Heart right ventricle (tissue), 16 donors: ENCODE measurements around the gene ADAMTSL2. TPM values are rescaled to one million over a fixed set of nuclear protein-coding genes. Genes with fewer than 3 reads are reported as not detected.

Experiments
- ATAC-seq, 8 donors: fragments of 200-7000 bp; cut with Tn5 transposase; one replicate each; pipeline ENCODE4 v1.9.1; 2020; ENCODE audit warnings: mild to moderate bottlenecking in 8 of 8, moderate library complexity in 8 of 8, moderate number of reproducible peaks in 1 of 8
- DNase-seq, 2 donors: peaks; one replicate each; pipeline ENCODE4 v3.0.0-alpha.2; 2020
- H3K27ac ChIP-seq, 10 donors: fragments of 200-600 bp; sonication (generic) in 2 of 10; one replicate each; pipeline versions ENCODE4 v1.5.0 to v1.8.0; 2020 to 2022; ENCODE audit warnings: mild to moderate bottlenecking in 3 of 10
- H3K27me3 ChIP-seq, 7 donors: fragments of 200-600 bp; one replicate each; pipeline ENCODE4 v1.8.0; 2021 to 2022; ENCODE audit warnings: mild to moderate bottlenecking in 2 of 7
- H3K36me3 ChIP-seq, 9 donors: fragments of 200-600 bp; sonication (generic) in 1 of 9; one replicate each; pipeline versions ENCODE4 v1.5.0 to v1.8.0; 2020 to 2022; ENCODE audit warnings: mild to moderate bottlenecking in 2 of 9
- H3K4me1 ChIP-seq, 9 donors: fragments of 200-600 bp; sonication (generic) in 1 of 9; one replicate each; pipeline versions ENCODE4 v1.5.0 to v1.8.0; 2020 to 2022; ENCODE audit warnings: mild to moderate bottlenecking in 4 of 9
- H3K4me3 ChIP-seq, 10 donors: fragments of 200-600 bp; sonication (generic) in 2 of 10; one replicate each; pipeline versions ENCODE4 v1.5.0 to v1.8.0; 2020 to 2022; ENCODE audit warnings: mild to moderate bottlenecking in 7 of 10, moderate library complexity in 2 of 10
- H3K9me3 ChIP-seq, 11 donors: fragments of 200-600 bp in 10 of 11; sonication (generic) in 2 of 11; one replicate each; pipeline versions ENCODE4 v1.5.0 to v1.8.0; 2013 to 2022; ENCODE audit warnings: mild to moderate bottlenecking in 2 of 11, control low read depth in 1 of 11, moderate library complexity in 1 of 11
- WGBS, 2 donors: extraction: QIAGEN DNeasy Blood & Tissue Kit; methylation state at CpG; one replicate each; pipeline ENCODE4 v1.1.7; 2013; ENCODE audit warnings: inconsistent platforms in 1 of 2; 5-methylcytosine and 5-hydroxymethylcytosine counted together
- intact Hi-C, 10 donors: fragments of 100-400 bp; cut with DNase I; formaldehyde crosslinking; loops; one replicate each; pipeline versions ENCODE4 v1.11.1 to v1.14.2; 2022
- polyA plus RNA-seq, 2 donors: library from polyadenylated mRNA; stranded (reverse); fragments of 200-250 nt; gene quantifications; one replicate each; pipeline ENCODE4 v1.2.3, GENCODE V29; 2013
- total RNA-seq, 10 donors: library from RNA; stranded (reverse); fragmentation: NEBNext Ultra II Directional in 3 of 10; extraction: Animal tissue kit (Norgen Biotek cat#: 25700) in 3 of 10; gene quantifications; one replicate each; pipeline versions ENCODE4 v1.2.1 to v1.2.4, GENCODE V29; 2021 to 2023
- TF ChIP-seq, protein P1 (sequence below), 9 donors: fragments of 200-600 bp; sonication (generic) in 2 of 9; IDR thresholded peaks; one replicate each; pipeline versions ENCODE4 v1.5.0 to v1.8.0; 2021 to 2022; ENCODE audit warnings: antibody characterized with exemption in 9 of 9, mild to moderate bottlenecking in 5 of 9, moderate library complexity in 1 of 9
- donor health status: Arrhythmogenic right ventricular cardiomyopathy.
- donor health status: ischemic (EF 13 %, LVEDD 7.1; RV severe dilation, severe dysfunction).
- donor health status: healthy with polysubstance abuse.
- donor health status: DM: no; HTN: yes; CAD: no.
- donor health status: DM: no; HTN: no; CAD: no.
- donor health status: ischemic (EF 25% LVEDD 6.9; RV normal size, moderate dysfunction).
- donor health status: ischemic (EF 25% LVEDD 5.7; RV mildly dilated, moderate dysfunction).
- donor health status: healthy.
- donor health status: DM: yes; HTN: yes; CAD: no.
- donor health status: Ischemic cardiomyopathy.
- donor health status: ischemic (EF 35%, LVEDD 5.7; RV mildly dilated, moderate dysfunction).
- donor health status: nonischemic (EF 11% LVEDD 7.7; RV severe dilation, severe dysfunction).
- donor health status: DM: yes; HTN: yes; CAD: no.
- donor health status: PGD.
- donor health status: ischemic (EF 29% LVEDD 5.4; RV normal size, mild dysfunction).
- donor health status: nonischemic (EF 23%, LVEDD 6.1; RV moderate dilation, normal function).

Gene ADAMTSL2
- total and polyA plus RNA-seq, 12 donors: 2.0 to 9.1 (median 4.5) TPM

DNA sequence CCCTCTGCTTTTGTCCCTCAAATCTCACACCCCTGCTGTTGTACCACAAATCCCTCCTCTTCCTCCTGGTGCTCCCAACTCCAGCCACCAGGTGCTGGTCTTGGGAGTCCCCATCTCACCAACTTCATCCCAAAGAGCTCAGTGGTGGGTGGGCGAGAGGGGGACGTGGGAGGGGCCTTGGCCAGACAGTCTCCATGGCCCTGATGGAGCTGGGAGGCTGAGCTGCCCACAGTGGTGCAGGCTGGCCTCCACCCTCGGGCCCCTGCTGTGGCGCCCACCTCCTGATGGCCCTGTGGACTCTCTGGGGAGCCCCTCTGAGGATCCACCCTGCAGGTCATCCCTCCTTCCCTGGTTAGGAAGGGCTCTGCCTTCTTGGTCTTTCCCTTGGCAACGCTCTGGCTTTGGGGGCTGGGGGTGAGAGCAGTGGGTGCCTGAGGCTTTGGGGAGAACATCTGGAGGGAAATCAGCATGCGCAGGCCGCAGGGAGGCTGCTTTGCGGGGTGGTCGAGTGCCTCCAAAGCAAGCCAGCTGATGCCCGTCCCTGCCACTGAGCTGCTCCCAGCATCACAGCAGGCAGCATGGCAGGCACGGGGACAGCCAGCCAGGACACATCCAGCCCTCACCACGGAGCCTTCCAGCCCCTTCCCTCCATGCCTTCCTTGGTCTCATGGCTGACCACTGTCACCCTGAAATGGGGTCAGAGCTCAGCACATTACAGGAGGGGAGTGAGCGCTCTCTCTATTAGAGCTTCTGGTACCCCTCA lies 82.3 kb downstream of the ADAMTSL2 start:
- intact Hi-C loops: loop anchor here in 1 of 10 donors (10.0 kb wide), 1 partner anchor 108 kb away; no protein-coding TSS in a partner anchor
- no peaks in the 10 kb centered on the region for H3K36me3 ChIP-seq
- H3K9me3 ChIP-seq: no peaks in the 10 kb centered on the region
- ATAC-seq (no peak), DNase-seq (no peak)
- no peak overlapping the region for H3K27ac ChIP-seq
- TF ChIP-seq, protein P1, sequence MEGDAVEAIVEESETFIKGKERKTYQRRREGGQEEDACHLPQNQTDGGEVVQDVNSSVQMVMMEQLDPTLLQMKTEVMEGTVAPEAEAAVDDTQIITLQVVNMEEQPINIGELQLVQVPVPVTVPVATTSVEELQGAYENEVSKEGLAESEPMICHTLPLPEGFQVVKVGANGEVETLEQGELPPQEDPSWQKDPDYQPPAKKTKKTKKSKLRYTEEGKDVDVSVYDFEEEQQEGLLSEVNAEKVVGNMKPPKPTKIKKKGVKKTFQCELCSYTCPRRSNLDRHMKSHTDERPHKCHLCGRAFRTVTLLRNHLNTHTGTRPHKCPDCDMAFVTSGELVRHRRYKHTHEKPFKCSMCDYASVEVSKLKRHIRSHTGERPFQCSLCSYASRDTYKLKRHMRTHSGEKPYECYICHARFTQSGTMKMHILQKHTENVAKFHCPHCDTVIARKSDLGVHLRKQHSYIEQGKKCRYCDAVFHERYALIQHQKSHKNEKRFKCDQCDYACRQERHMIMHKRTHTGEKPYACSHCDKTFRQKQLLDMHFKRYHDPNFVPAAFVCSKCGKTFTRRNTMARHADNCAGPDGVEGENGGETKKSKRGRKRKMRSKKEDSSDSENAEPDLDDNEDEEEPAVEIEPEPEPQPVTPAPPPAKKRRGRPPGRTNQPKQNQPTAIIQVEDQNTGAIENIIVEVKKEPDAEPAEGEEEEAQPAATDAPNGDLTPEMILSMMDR (IDR thresholded peaks at IDR 0.05): no peak
- peaks cover 0 to 88% (median 73%) of the 10 kb centered on the region in 7 donors for H3K27me3 ChIP-seq
- no peaks in the 10 kb centered on the region for H3K4me1 ChIP-seq
- 78 to 81% methylated on average over 13 of the region's 13 CpGs for WGBS, 2 donors
- no peak overlapping the region for H3K4me3 ChIP-seq

DNA sequence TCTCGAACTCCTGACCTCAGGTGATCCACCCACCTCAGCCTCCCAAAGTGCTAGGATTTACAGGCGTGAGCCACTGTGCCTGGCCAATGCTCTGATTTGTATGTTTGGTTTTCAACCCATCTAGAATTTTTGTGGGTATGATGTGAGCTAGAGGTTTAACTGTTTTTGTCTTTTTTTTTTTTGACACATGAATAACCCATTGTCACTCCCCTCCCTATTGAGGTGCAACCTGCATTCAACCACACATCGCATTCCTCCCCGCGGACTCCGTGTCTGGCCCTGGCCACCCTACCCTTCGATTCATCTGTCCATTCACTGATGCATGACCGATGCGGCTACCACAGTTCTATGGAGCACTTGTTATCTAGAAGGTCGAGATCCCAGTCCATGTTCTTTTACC lies 84.2 kb downstream of the ADAMTSL2 start:
- intact Hi-C loops: loop anchor here in 1 of 10 donors (10.0 kb wide), 1 partner anchor 106 kb away; no protein-coding TSS in a partner anchor
- WGBS, 2 donors: 86 to 88% methylated on average over 10 of the region's 10 CpGs
- Histone ChIP-seq H3K9me3 (no peaks in the 10 kb centered on the region), H3K27me3 (peaks cover 0 to 92% (median 76%) of the 10 kb centered on the region in 7 donors), H3K36me3 (no peaks in the 10 kb centered on the region), H3K27ac (no peak overlapping the region), H3K4me3 (no peak overlapping the region), H3K4me1 (no peaks in the 10 kb centered on the region)
- ATAC-seq: no peak
- DNase-seq: no peak
- TF ChIP-seq, protein P1 (IDR thresholded peaks at IDR 0.05): no peak

DNA sequence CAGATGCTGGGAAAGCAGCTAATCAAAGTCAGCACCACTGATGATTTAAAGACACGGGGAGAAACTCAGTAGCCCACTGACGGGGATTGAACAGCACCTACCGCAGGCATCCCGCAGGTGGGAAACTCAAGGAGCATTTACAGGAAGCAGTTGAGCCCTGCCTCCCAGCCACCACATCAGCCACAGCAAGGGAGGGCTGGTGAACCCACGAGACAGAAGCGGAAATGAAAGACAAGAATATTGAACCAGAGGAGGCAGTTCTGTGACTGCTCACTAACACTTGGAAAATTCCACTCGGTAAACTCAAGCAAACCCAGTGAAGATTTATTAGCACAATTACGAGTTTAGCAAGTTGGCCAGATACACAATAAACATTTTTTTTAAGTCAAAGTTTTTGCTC lies 85.3 kb downstream of the ADAMTSL2 start:
- H3K9me3 ChIP-seq: peaks cover 0 to under 1% (median 0%) of the 10 kb centered on the region in 11 donors
- TF ChIP-seq, protein P1 (IDR thresholded peaks at IDR 0.05): no peak
- no peaks in the 10 kb centered on the region for H3K36me3 ChIP-seq
- no peak for ATAC-seq
- H3K4me3 ChIP-seq: no peak overlapping the region
- DNase-seq: no peak
- intact Hi-C loops: loop anchor here in 1 of 10 donors (10.0 kb wide), 1 partner anchor 105 kb away; no protein-coding TSS in a partner anchor
- H3K27ac ChIP-seq: no peak overlapping the region
- no peaks in the 10 kb centered on the region for H3K4me1 ChIP-seq
- peaks cover 0 to 85% (median 68%) of the 10 kb centered on the region in 7 donors for H3K27me3 ChIP-seq
- 32 to 37% methylated on average over 8 of the region's 8 CpGs for WGBS, 2 donors

DNA sequence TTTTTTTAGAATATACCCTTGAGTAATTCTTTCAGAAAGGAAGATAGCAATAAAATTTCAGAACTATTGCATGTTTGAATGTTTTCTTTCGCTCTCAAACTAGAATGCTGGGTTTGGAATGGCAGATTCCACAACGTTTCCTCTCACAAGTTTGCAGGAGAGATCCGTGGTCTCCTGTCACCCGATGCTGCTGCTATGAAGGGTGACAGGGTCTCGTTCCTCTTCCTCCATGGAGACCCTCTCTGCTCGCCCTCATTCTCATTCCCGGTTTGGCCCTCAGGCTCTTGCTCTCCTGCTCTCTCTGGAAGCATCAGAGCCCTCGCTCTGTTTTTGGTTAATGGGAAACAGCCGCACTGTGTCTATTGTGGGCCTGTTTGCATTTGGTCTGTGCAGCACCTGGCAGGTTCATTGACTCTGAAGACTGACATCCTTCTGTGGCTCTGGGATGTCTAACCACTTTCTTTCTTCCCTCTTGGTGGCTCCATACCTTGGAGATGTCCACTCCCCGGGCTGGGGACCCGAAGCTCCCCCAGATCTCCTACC lies 87.3 kb downstream of the ADAMTSL2 start:
- H3K4me3 ChIP-seq: no peak overlapping the region
- WGBS, 2 donors: 75 to 77% methylated on average over 11 of the region's 11 CpGs
- no peaks in the 10 kb centered on the region for H3K4me1 ChIP-seq
- peaks cover 0 to 20% (median 5%) of the 10 kb centered on the region in 11 donors for H3K9me3 ChIP-seq
- no peak overlapping the region for H3K27ac ChIP-seq
- TF ChIP-seq, protein P1 (IDR thresholded peaks at IDR 0.05): no peak
- DNase-seq (no peak), ATAC-seq (no peak)
- no peaks in the 10 kb centered on the region for H3K36me3 ChIP-seq
- intact Hi-C loops: no loop called here
- H3K27me3 ChIP-seq: peaks cover 0 to 65% (median 48%) of the 10 kb centered on the region in 7 donors
